Measurements from ENCODE around the gene HTRA3.
A peak's percentile ranks its signal among the peaks of the same experiment; 100 is the strongest.

The HTRA3 gene

GRCh38 chr4:8234715-8235114 is 34.8 kb upstream of the HTRA3 start:
- DNase-seq (ENCODE audit: low read depth, low spot score) = no peak

- DNase-seq (ENCODE audit: low read depth, low spot score) = no peak
Measured at GRCh38 chr4:8235224-8235623, 34.3 kb upstream of the HTRA3 start.

- no peak for DNase-seq (ENCODE audit: low read depth, low spot score)
Measured at GRCh38 chr4:8235686-8236085, 33.9 kb upstream of the HTRA3 start.

- DNase-seq (ENCODE audit: low read depth, low spot score) = no peak
Measured at GRCh38 chr4:8236106-8236919, 33.2 kb upstream of the HTRA3 start.

GRCh38 chr4:8236920-8237195 is 32.7 kb upstream of the HTRA3 start:
- no peak for DNase-seq (ENCODE audit: low read depth, low spot score)

- DNase-seq (ENCODE audit: low read depth, low spot score) = no peak
Measured at GRCh38 chr4:8237256-8237989, 32.1 kb upstream of the HTRA3 start.

GRCh38 chr4:8238036-8238511 is 31.5 kb upstream of the HTRA3 start:
- DNase-seq (ENCODE audit: low read depth, low spot score) = no peak

- DNase-seq (ENCODE audit: low read depth, low spot score) = no peak
Measured at GRCh38 chr4:8238515-8239053, 31.0 kb upstream of the HTRA3 start.

- DNase-seq (ENCODE audit: low read depth, low spot score) = no peak
Measured at GRCh38 chr4:8239226-8239625, 30.3 kb upstream of the HTRA3 start.

- DNase-seq (ENCODE audit: low read depth, low spot score) = no peak
Measured at GRCh38 chr4:8239661-8240060, 29.9 kb upstream of the HTRA3 start.

- no peak for DNase-seq (ENCODE audit: low read depth, low spot score)
Measured at GRCh38 chr4:8240211-8241041, 29.1 kb upstream of the HTRA3 start.

GRCh38 chr4:8241211-8241779 is 28.3 kb upstream of the HTRA3 start:
- DNase-seq (ENCODE audit: low read depth, low spot score) = no peak

GRCh38 chr4:8241895-8242696 is 27.5 kb upstream of the HTRA3 start:
- peak; percentile 88 for DNase-seq (ENCODE audit: low read depth, low spot score)

- no peak for DNase-seq (ENCODE audit: low read depth, low spot score)
Measured at GRCh38 chr4:8242782-8243560, 26.6 kb upstream of the HTRA3 start.

GRCh38 chr4:8244001-8244757 is 25.4 kb upstream of the HTRA3 start:
- DNase-seq (ENCODE audit: low read depth, low spot score) = no peak

GRCh38 chr4:8244931-8245460 is 24.6 kb upstream of the HTRA3 start:
- DNase-seq (ENCODE audit: low read depth, low spot score) = no peak

- no peak for DNase-seq (ENCODE audit: low read depth, low spot score)
Measured at GRCh38 chr4:8245884-8246833, 23.4 kb upstream of the HTRA3 start.

Data from smooth muscle cell of the brain vasculature (primary cell).